Stimulated activated CD8-positive, alpha-beta memory T cell treated with anti-CD3 and anti-CD28 coated beads, Interleukin-12 subunit alpha, Interleukin-12 subunit beta, amount 100 ng/mL, for 1 hour (primary cell): ENCODE data around the gene TTYH3.

Source experiments
- DNase-seq: peaks from one replicate; pipeline ENCODE4 v3.0.0-alpha.2; 2020; ENCODE audit warnings: low read depth

TTYH3 gene

DNA sequence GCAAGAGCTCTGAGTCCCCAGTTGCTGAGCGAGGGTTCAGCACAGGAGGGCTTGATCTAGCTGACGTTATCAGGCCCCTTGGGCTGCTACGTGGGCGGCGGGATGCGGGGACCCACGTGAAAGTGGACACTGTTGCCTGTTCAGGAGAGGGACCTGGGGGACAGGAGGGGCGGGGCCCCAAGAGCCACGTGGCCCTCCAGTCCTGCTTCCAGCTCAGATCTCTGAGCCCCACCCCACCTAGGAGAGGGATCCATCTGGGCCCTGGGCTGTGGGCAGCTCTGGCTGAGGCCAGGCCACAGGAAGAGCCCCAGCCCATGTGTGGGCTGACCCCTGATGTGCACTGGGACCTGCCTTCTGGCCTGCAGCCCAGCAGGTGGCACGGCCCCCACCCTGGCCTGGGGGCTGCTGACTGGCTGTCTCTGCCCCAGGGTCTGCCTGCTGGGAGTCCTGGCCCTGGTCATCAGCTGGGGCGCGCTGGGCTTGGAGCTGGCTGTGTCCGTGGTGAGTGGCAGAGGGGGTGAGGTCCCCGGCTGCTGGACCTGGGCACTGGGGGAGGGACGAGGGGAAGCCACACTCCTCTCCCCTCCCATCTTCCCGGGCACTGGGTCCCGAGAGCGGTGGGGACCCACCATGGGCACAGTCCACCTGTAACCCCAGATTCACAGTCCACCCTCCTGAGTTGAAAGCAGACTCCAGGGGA lies 17.5 kb downstream of the TTYH3 start:
- DNase-seq = no peak

GRCh38 chr7:2649991-2650390 lies 18.2 kb downstream of the TTYH3 start:
- no peak for DNase-seq

DNA sequence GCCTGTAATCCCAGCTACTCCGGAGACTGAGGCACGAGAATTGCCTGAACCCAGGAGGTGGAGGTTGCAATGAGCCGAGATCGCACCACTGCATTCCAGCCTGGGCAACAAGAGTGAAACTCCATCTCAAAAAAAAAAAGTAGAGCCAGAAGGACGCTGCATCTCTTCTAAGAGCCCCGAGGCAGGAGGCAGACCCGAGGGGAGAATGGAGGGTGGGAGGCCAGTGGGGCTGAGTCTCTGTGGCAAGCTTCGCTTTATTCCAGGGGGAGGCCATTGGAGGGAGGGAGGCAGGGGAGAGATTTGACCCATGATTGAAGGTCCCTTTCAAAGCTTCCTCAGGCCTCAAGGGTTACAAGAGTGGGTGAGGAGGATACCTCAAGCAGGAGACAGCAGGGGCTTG lies 18.7 kb downstream of the TTYH3 start:
- no peak for DNase-seq

- DNase-seq = no peak
Observed at GRCh38 chr7:2651336-2651735, 19.6 kb downstream of the TTYH3 start.

- DNase-seq = no peak
Observed at GRCh38 chr7:2651847-2652735, 20.3 kb downstream of the TTYH3 start.

DNA sequence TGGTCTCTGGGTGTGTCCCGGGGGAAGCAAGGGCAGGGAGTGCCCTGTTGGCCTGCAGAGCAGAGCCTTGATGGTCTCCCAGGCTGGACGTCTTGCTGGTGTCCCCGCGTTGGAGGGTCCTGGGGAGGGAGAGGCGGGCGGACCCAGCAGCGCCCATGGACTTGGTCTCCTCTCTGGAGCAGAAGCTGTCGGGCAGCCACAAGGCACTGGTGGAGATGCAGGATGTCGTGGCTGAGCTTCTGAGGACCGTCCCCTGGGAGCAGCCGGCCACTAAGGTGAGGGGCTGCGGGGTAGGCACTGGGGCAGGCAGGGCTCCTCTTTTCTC lies 20.9 kb downstream of the TTYH3 start:
- DNase-seq = no peak

DNA sequence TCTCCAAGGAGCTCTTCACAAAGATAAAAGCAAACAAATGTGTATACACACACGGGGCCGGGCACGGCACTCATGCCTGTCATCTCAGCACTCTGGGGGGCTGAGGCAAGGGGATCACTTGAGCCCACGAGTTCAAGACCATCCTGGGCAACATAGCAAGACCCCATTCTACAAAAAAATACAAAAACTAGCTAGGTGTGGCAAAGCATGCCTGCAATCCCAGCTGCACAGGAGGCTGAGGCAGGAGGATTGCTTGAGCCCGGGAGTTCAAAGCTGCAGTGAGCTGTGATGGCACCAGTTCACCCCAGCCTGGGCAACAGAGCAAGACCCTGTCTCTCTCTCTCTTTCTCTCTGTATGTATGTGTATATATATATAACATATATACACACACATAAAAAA lies 22.3 kb downstream of the TTYH3 start:
- no peak for DNase-seq

DNA sequence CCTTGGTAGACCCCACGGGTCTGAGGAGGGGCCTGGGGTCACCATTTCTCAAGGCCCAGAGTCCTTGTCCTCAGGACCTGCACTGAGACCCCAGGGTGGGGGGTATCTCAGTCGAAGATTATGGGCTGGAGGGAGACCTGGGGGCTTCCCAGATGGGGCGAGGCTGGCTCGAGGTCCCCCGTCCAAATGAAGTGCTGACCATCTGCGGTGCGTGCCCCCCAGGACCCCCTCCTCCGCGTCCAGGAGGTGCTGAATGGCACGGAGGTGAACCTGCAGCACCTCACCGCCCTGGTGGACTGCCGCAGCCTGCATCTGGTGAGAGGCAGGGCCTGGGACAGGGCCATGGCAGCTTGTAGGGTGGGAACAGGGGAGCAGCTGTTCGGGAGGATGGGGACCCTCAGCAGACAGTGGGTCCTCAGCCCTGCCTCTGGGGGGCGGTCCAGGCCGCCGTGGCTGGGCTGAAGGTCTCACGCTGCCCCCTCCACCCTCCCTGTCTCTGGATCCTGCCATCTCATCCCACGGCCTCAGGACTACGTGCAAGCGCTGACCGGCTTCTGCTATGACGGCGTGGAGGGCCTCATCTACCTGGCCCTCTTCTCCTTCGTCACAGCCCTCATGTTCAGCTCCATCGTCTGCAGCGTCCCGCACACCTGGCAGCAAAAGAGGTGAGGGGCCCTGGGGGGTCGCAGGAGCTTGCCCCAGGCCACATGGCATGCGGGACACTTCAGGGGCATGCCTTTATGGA lies 24.3 kb downstream of the TTYH3 start:
- DNase-seq = no peak

GRCh38 chr7:2657208-2657607 lies 25.4 kb downstream of the TTYH3 start:
- no peak for DNase-seq

DNA sequence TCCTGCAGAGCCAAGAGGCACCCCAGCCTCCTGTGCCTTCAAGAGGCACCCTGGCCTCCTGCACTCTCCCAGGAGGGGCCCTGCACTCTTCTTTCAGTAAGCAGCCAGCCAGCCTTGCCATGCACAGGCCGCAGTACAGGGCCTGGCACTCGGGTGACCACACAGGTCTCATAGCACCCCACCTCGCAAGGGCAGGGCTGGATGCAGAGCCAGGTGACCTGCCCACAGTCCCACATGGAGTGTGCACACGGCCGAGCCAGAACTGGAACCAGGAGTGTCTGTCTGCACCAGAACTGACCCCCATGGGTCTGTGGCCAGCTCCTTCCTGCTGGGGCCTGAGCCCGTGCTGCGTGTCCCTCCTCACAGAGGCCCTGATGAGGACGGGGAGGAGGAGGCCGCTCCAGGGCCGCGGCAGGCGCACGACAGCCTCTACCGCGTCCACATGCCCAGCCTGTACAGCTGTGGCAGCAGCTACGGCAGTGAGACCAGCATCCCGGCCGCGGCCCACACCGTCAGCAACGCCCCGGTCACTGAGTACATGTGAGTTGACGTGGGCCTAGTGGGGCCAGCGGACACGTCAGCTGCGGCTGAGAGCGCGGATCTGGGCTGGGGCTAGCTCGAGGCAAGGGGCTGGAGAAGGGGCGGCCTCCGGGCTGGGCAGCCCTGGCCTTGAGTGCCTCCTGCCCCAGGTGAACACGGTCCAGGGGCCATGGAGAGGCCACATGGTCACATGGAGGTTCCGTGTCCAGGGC lies 26.3 kb downstream of the TTYH3 start:
- no peak for DNase-seq

DNA sequence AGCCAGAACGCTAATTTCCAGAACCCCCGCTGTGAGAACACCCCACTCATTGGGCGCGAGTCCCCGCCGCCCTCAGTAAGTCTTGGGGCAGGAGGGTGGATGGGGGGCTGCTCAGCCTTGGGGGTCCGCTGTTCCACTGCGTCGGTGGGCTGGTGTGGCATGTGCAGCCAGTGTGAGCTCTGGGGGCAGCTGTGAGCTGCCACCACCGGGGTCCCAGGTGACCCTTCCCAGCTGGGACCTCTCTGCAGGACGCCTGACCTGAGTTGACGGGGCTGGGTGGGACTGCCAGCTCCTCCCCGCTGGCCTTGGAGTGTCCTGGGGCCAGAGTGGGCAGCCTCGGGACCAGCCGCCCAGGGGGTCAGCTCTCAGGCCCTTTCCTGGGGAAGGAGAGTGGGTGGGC lies 27.2 kb downstream of the TTYH3 start:
- no peak for DNase-seq

- no peak for DNase-seq
Observed at GRCh38 chr7:2659556-2660358, 28.0 kb downstream of the TTYH3 start.

- DNase-seq = no peak
Observed at GRCh38 chr7:2660359-2661095, 28.7 kb downstream of the TTYH3 start.

- DNase-seq = no peak
Observed at GRCh38 chr7:2661096-2661449, 29.3 kb downstream of the TTYH3 start.

GRCh38 chr7:2661602-2662272 lies 30.0 kb downstream of the TTYH3 start:
- no peak for DNase-seq

- no peak for DNase-seq
Observed at GRCh38 chr7:2662273-2663120, 30.7 kb downstream of the TTYH3 start.

- no peak for DNase-seq
Observed at GRCh38 chr7:2663121-2663886, 31.5 kb downstream of the TTYH3 start.

GRCh38 chr7:2663960-2664359 lies 32.2 kb downstream of the TTYH3 start:
- no peak for DNase-seq
